K562 (cell line): ENCODE results near the gene APBB2. TPM values are rescaled to one million over a fixed set of nuclear protein-coding genes. Genes with fewer than 3 reads are reported as not detected.

Experiments used
- ATAC-seq: fragments of 200-7000 bp; cut with Tn5 transposase; 3 replicates; pipeline ENCODE4 v1.9.1; 2020; ENCODE audit warnings: moderate library complexity
- BruUV-seq: library from RNA; stranded (reverse); fragments of 400-500 nt; replicated peaks from 2 replicates; lab custom pipeline; 2021; lab: Mats Ljungman, UMichigan
- CTCF ChIA-PET: fragments of 300-600 bp; formaldehyde crosslinking; extraction: SDS; loops from one replicate; lab custom pipeline; 2021; ENCODE audit warnings: low intra/inter-chr PET ratio; lab: Yijun Ruan, JAX
- POLR2A ChIA-PET: fragments of 300-600, 350-650 bp; sonication (Branson Sonifier 250); formaldehyde crosslinking; extraction: SDS; loops from one replicate; lab custom pipeline; 2021; ENCODE audit warnings: antibody characterized with exemption, inconsistent platforms; lab: Yijun Ruan, JAX
- DNase-seq, 4 experiments: peaks; one replicate each; pipeline versions ENCODE4 v3.0.0 to v3.0.0-alpha.2; 2011 to 2018; ENCODE audit warnings: low spot score in 3 of 4, mixed read lengths in 3 of 4; ENCODE audit errors: extremely low read depth in 1 of 4
- FAIRE-seq: peaks from 2 replicates; lab custom pipeline; 2011; peaks lifted over from hg19 to GRCh38; lab: Jason Lieb, UNC
- H2AFZ ChIP-seq: 2 replicates; pipeline ENCODE4 v1.6.0; 2011; ENCODE audit warnings: low read depth, low read length, control low read depth, inconsistent platforms
- H3K27ac ChIP-seq: fragments of 200-600 bp; 3 replicates; pipeline ENCODE4 v1.8.0; 2011; ENCODE audit warnings: low read depth, mild to moderate bottlenecking, control low read depth, inconsistent platforms, low read length, moderate library complexity, mixed read lengths; ENCODE audit errors: extremely low read depth
- H3K27me3 ChIP-seq, 2 experiments: fragments of 300-600 bp in 1 of 2; 2 replicates in 1 of 2; 3 replicates in 1 of 2; pipeline versions ENCODE4 v1.6.0 to v1.8.0; 2011; ENCODE audit warnings: inconsistent platforms in 2 of 2, low read length in 2 of 2, mild to moderate bottlenecking in 1 of 2, mixed read lengths in 1 of 2, moderate library complexity in 1 of 2; ENCODE audit not compliant: control insufficient read depth in 2 of 2, insufficient read depth in 2 of 2
- H3K36me3 ChIP-seq: fragments of 300-600 bp; 3 replicates; pipeline ENCODE4 v1.8.0; 2011; ENCODE audit warnings: mild to moderate bottlenecking, low read length, inconsistent platforms; ENCODE audit not compliant: control insufficient read depth, insufficient read depth
- H3K4me1 ChIP-seq, 2 experiments: fragments of 200-600 bp in 1 of 2; replicated peaks in 1 of 2; 2 replicates in 1 of 2; 3 replicates in 1 of 2; pipeline versions ENCODE4 v1.5.1 to v1.8.0; 2011; ENCODE audit warnings: inconsistent platforms in 2 of 2, low read length in 2 of 2, mild to moderate bottlenecking in 1 of 2, mixed read lengths in 1 of 2, moderate library complexity in 1 of 2; ENCODE audit not compliant: control insufficient read depth in 2 of 2, insufficient read depth in 2 of 2
- H3K4me2 ChIP-seq: 2 replicates; pipeline ENCODE4 v1.6.1; 2011; ENCODE audit warnings: low read length, control low read depth, inconsistent platforms, mixed read lengths; ENCODE audit not compliant: insufficient read depth
- H3K4me3 ChIP-seq: fragments of 200-600 bp; sonication (generic), shearing (Covaris generic); 2 replicates; pipeline ENCODE4 v1.5.1; 2016; ENCODE audit warnings: control low read depth, inconsistent platforms
- H3K79me2 ChIP-seq: fragments of 200-600 bp; 3 replicates; pipeline ENCODE4 v1.8.0; 2011; ENCODE audit warnings: low read length, inconsistent platforms; ENCODE audit not compliant: control insufficient read depth, insufficient read depth
- H3K9ac ChIP-seq, 2 experiments: 2 replicates each; pipeline versions ENCODE4 v1.6.0 to v1.6.1; 2011; ENCODE audit warnings: low read depth in 2 of 2, low read length in 2 of 2, control low read depth in 1 of 2, inconsistent platforms in 1 of 2, mild to moderate bottlenecking in 1 of 2, mixed read lengths in 1 of 2; ENCODE audit not compliant: insufficient read depth in 1 of 2
- H3K9me1 ChIP-seq: one replicate; pipeline ENCODE4 v1.6.0; 2011; ENCODE audit warnings: inconsistent platforms, mild to moderate bottlenecking, low read length, moderate library complexity; ENCODE audit not compliant: control insufficient read depth, insufficient read depth
- H3K9me3 ChIP-seq: replicated peaks from 2 replicates; pipeline ENCODE4 v1.5.1; 2011; ENCODE audit warnings: low read depth, low read length, inconsistent platforms; ENCODE audit not compliant: control insufficient read depth, insufficient read depth
- H4K20me1 ChIP-seq: replicated peaks from 2 replicates; pipeline ENCODE4 v1.6.1; 2011; ENCODE audit warnings: low read length, inconsistent platforms, mixed read lengths; ENCODE audit not compliant: control insufficient read depth, insufficient read depth
- ARHGAP35 ChIP-seq: fragments of 450-650 bp; IDR thresholded peaks from 2 replicates; pipeline ENCODE4 v1.6.1; 2018; ENCODE audit not compliant: partially characterized antibody
- BRF2 ChIP-seq: IDR thresholded peaks from 3 replicates; pipeline ENCODE4 v1.6.1; 2011; ENCODE audit warnings: borderline replicate concordance, mild to moderate bottlenecking; ENCODE audit not compliant: insufficient read length, insufficient read depth
- CCNT2 ChIP-seq: IDR thresholded peaks from 2 replicates; pipeline ENCODE4 v1.6.1; 2011; ENCODE audit warnings: borderline replicate concordance, low read depth, mild to moderate bottlenecking, moderate library complexity, mixed read lengths, low read length; ENCODE audit not compliant: insufficient read length; ENCODE audit errors: extremely low read depth
- CREB1 ChIP-seq, 2 experiments: sonication (generic) in 1 of 2; formaldehyde crosslinking in 1 of 2; IDR thresholded peaks; 2 replicates each; pipeline versions ENCODE4 v1.6.1 to v1.8.0; 2012 to 2022; ENCODE audit warnings: inconsistent platforms in 1 of 2, mild to moderate bottlenecking in 1 of 2, missing genetic modification reagents in 1 of 2, moderate library complexity in 1 of 2
- MCM7 ChIP-seq, 2 experiments: fragments of 450-650 bp; IDR thresholded peaks; 2 replicates each; pipeline ENCODE4 v1.6.1; 2016 to 2018
- MYC ChIP-seq, 2 experiments: fragments of 250-450 bp in 1 of 2; sonication (Bioruptor Pico) in 1 of 2; IDR thresholded peaks; 2 replicates each; pipeline versions ENCODE4 v1.5.1 to v1.6.1; 2012 to 2021; ENCODE audit warnings: low read depth in 2 of 2, borderline replicate concordance in 1 of 2, improper control_type of control experiment in 1 of 2, low read length in 1 of 2, mild to moderate bottlenecking in 1 of 2, moderate library complexity in 1 of 2
- SMAD1 ChIP-seq: fragments of 150-350 bp; IDR thresholded peaks from 2 replicates; pipeline ENCODE4 v1.6.1; 2014; ENCODE audit warnings: low read length, low read depth; ENCODE audit not compliant: partially characterized antibody
- SNIP1 ChIP-seq: fragments of 450-650 bp; IDR thresholded peaks from 2 replicates; pipeline ENCODE4 v1.7.1; 2017; ENCODE audit warnings: low read depth, mild to moderate bottlenecking
- SUPT5H ChIP-seq: fragments of 450-650 bp; IDR thresholded peaks from 2 replicates; pipeline ENCODE4 v1.6.1; 2016
- TAF9B ChIP-seq: fragments of 450-650 bp; IDR thresholded peaks from 2 replicates; pipeline ENCODE4 v1.6.1; 2018; ENCODE audit warnings: mild to moderate bottlenecking; ENCODE audit not compliant: partially characterized antibody
- TRIM24 ChIP-seq, 2 experiments: fragments of 450-650 bp; IDR thresholded peaks; 2 replicates each; pipeline ENCODE4 v1.6.1; 2016
- ZFX ChIP-seq: sonication (generic); formaldehyde crosslinking; IDR thresholded peaks from 2 replicates; pipeline ENCODE4 v1.8.0; 2022; ENCODE audit warnings: mild to moderate bottlenecking, missing genetic modification reagents, moderate library complexity
- ZNF586 ChIP-seq: fragments of 450-650 bp; formaldehyde crosslinking; conservative IDR thresholded peaks from 2 replicates; pipeline ENCODE4 v1.4.0; 2020; ENCODE audit warnings: mild to moderate bottlenecking, moderate library complexity
- ZNF77 ChIP-seq: fragments of 250-450 bp; sonication (Bioruptor Pico); IDR thresholded peaks from 2 replicates; pipeline ENCODE4 v1.5.0; 2020
- WGBS: fragments of 100-300 bp; shearing (Covaris generic); methylation state at CpG from one replicate; pipeline ENCODE4 v1.1.6; 2016; ENCODE audit warnings: low coverage, mixed read lengths; ENCODE audit not compliant: insufficient coverage; ENCODE audit errors: missing lambda C conversion rate; 5-methylcytosine and 5-hydroxymethylcytosine counted together
- in situ Hi-C: fragments of 300-500 bp; cut with MboI; formaldehyde crosslinking; loops from 4 replicates; pipeline ENCODE4 v1.15.0; 2018; ENCODE audit warnings: inconsistent platforms, mixed read lengths
- intact Hi-C: fragments of 100-400 bp; cut with micrococcal nuclease; formaldehyde crosslinking; loops from 2 replicates; pipeline ENCODE4 v1.14.2; 2022
- polyA plus RNA-seq, 8 experiments: library from polyadenylated mRNA; depleted of rRNA in 4 of 8; stranded (reverse) in 5 of 8; unstranded in 3 of 8; fragments of >200 nt; fragmentation: Nextera tagmentation in 2 of 8; fragmentation: Illumina TruSeq in 1 of 8; extraction: Ambion mirVana in 2 of 8; extraction: Trizol in 1 of 8; gene quantifications; 2 replicates each; pipeline versions ENCODE4 v1.2.1 to v1.2.3, GENCODE V29; 2011 to 2014; ENCODE audit warnings: inconsistent platforms in 1 of 8, missing spikeins in 1 of 8
- total RNA-seq, 7 experiments: library from RNA; depleted of rRNA in 6 of 7; stranded (reverse); fragments of >200 nt in 6 of 7; fragmentation: Illumina TruSeq in 2 of 7; extraction: Trizol in 2 of 7; gene quantifications; 2 replicates each; pipeline versions ENCODE4 v1.2.1 to v1.2.3, GENCODE V29; 2011 to 2021; ENCODE audit warnings: low replicate concordance in 1 of 7

APBB2 gene
- total and polyA plus RNA-seq, 9 of the 15 experiments (the other 6 are each of a cell fraction or from before 2014, with no cell fraction given), result 0.08 to 2.1 (median 1.4) TPM

GRCh38 chr4:40856277-40856839 lies 358.0 kb downstream of the APBB2 start (continued):
- TF ChIP-seq SUPT5H, result no peak

- CTCF ChIA-PET, result no interaction called here
- Histone ChIP-seq H3K4me3 (no peak overlapping the region), H3K79me2 (no peaks in the 10 kb centered on the region), H4K20me1 (0 out of 2 replicates have a peak, but pooled peaks cover 3% of the 10 kb centered on the region), H3K27ac (no peak overlapping the region), H3K9ac (no peak overlapping the region), H3K9me3 (no peaks in the 10 kb centered on the region), H3K9me1 (no peaks in the 10 kb centered on the region), H3K27me3 (peaks cover 17 to 24% of the 10 kb centered on the region in 2 experiments; a peak in 4 of 5 replicates), H3K4me1 (no peaks in the 10 kb centered on the region), H3K4me2 (no peak overlapping the region), H2AFZ (no peak overlapping the region), H3K36me3 (no peaks in the 10 kb centered on the region)
- BruUV-seq, result no TSS peak
- DNase-seq (no peak), ATAC-seq (no peak), FAIRE-seq (no peak)
- in situ Hi-C loops (no loop called here), intact Hi-C loops (no loop called here)
- POLR2A ChIA-PET, result no interaction called here
- 2% methylated on average over 4 of the region's 4 CpGs for WGBS
- TF ChIP-seq ZNF77, result no peak
- no peak for TF ChIP-seq MYC (IDR thresholded peaks at IDR 0.05; ENCODE audit: low read depth, low read length)
- TF ChIP-seq MYC (CRISPR knock-in tag; IDR thresholded peaks at IDR 0.05; ENCODE audit: borderline replicate concordance, low read depth), result no peak
- TF ChIP-seq TRIM24 (IDR thresholded peaks at IDR 0.05), result no peak
- TF ChIP-seq MCM7 (IDR thresholded peaks at IDR 0.05), result no peak
- no peak for TF ChIP-seq ZFX (CRISPR knock-in tag)
- TF ChIP-seq SMAD1, result no peak
- no peak for TF ChIP-seq BRF2
- TF ChIP-seq ZNF586 (CRISPR knock-in tag), result no peak
- TF ChIP-seq CREB1 (IDR thresholded peaks at IDR 0.05), result no peak
- no peak for TF ChIP-seq CREB1 (CRISPR knock-in tag; IDR thresholded peaks at IDR 0.05)
- no peak for TF ChIP-seq ARHGAP35
- no peak for TF ChIP-seq TAF9B
- TF ChIP-seq CCNT2, result no peak
- no peak for TF ChIP-seq SNIP1
These were observed 363.8 kb downstream of the APBB2 start for GRCh38 chr4:40850496-40850895.
